Fibroblast of the aortic adventitia (primary cell): Measurements from ENCODE around the gene MOV10. TPM values are rescaled to one million over a fixed set of nuclear protein-coding genes. Genes with fewer than 3 reads are reported as not detected.
"Not testable (repeated sequence)": the region's sequence is repeated elsewhere in the genome, so short reads cannot be mapped to it uniquely, and the experiment has no call there.

Experiments used
- DNase-seq: peaks from one replicate; pipeline ENCODE4 v3.0.0-alpha.2; 2010; ENCODE audit warnings: low read depth
- H3K4me3 ChIP-seq: 2 replicates; pipeline ENCODE4 v1.5.1; 2011; ENCODE audit warnings: low read depth, mild to moderate bottlenecking, control low read depth, low read length, moderate library complexity
- CTCF ChIP-seq: IDR thresholded peaks from 2 replicates; pipeline ENCODE4 v1.5.1; 2011; ENCODE audit warnings: mild to moderate bottlenecking, low read length, control low read depth, inconsistent platforms; ENCODE audit not compliant: insufficient read depth
- total RNA-seq: library from RNA; depleted of rRNA; stranded (reverse); fragments of >200 nt; gene quantifications from 2 replicates; pipeline ENCODE4 v1.2.3, GENCODE V29; 2012; ENCODE audit warnings: low replicate concordance

Gene MOV10
- total RNA-seq, 1 donor, result 31.5 TPM

DNA sequence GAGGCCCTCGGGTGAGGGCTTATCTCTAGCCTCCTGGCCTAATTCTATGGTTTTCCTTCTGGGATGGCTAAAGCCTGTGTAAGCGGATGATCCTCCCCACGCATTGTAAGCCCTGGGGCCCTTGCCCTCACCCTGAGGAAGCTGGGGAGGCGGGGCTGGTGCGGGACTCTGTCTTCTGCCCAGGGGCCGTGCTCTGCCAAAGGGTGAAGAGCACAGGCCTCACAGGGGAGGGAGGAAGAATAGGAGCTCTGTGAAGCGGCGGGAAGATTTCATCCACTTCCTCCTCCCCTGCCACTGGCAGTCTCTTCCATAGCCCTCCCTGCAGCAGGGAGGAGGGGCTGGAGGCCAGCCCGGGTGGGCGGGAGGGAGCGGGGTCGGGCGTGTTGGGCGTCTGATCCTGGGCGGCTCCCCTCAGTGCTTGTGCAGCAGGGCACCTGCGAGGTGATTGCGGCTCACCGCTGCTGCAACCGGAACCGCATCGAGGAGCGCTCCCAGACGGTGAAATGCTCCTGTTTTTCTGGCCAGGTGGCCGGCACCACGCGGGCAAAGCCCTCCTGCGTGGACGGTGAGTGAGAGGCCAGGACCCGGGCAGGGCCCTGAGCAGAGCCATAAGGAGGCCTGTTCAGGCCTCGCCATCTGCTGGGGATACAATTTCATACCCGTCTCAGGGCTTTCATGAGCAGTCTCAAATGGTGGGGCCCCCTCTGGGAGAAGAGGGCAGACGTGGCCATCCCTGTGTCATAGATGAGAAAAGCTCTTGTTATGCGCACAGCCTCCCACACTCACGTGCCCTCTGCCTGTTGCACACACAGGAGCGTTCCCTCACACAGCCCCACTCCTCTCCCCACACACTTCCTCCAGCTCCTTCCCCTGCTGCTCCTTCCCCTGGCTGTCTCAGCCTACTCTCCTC, 48.4 kb downstream of the MOV10 start:
- no peak for DNase-seq
- no peak overlapping the region for H3K4me3 ChIP-seq
- peak; percentile 1 for TF ChIP-seq CTCF

DNA sequence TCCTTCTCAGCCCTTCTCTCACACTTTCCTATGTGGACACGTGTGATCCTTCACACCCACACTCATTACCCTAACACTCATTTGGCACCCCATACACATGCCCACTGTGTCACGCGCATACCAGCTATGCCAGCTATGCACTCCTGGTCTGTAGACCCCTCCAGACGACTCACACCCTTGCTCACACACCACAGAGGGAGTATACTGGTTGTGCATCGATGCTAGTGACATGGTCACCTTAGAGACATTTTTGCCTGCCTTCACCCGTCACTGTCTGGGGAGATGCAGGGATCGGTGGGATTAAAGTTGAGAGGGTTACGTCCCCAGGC, 49.0 kb downstream of the MOV10 start:
- DNase-seq, result no peak
- no peak overlapping the region for H3K4me3 ChIP-seq
- no peak for TF ChIP-seq CTCF

DNA sequence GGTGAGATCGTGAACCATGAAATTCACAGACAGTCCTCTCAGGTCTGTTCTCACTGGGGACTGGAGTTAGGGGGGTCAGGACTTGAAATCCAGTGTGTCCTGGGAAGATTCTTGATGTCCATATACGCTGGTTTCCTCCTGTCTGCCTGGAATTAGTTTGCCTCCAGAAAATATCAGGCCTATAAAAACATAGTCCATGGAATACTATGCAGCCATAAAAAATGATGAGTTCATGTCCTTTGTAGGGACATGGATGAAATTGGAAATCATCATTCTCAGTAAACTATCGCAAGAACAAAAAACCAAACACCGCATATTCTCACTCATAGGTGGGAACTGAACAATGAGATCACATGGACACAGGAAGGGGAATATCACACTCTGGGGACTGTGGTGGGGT, 49.8 kb downstream of the MOV10 start:
- not testable (repeated sequence) for H3K4me3 ChIP-seq, DNase-seq

DNA sequence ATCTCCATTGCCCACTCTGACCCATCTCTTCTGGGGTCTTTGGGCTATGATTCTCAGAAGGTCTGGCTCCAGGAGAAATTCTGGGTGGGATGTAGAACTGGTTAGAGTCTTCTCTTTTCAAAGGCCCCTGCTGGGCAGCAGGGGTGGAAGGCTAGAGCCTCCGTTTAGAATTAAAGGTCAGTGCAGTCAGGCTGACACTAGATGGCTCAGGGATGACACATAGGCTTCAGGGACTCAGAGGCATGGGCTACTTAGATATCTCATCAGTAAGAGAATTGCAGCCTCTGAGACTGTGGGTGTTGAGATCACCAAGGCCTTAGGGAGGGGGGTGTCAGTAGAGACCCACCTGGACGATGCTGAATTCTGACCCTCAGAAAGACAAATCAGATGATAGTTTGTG, 53.3 kb downstream of the MOV10 start:
- TF ChIP-seq CTCF, result no peak
- no peak for DNase-seq
- no peak overlapping the region for H3K4me3 ChIP-seq

GRCh38 chr1:112728306-112728971, 54.0 kb downstream of the MOV10 start:
- not testable (repeated sequence) for H3K4me3 ChIP-seq, DNase-seq

DNA sequence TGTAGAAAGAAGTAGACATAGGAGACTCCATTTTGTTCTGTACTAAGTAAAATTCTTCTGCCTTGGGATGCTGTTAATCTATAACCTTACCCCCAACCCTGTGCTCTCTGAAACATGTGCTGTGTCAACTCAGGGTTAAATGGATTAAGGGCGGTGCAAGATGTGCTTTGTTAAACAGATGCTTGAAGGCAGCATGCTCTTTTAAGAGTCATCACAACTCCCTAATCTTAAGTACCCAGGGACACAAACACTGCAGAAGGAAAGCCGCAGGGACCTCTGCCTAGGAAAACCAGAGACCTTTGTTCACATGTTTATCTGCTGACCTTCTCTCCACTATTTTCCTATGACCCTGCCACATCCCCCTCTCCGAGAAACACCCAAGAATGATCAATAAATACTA, 54.6 kb downstream of the MOV10 start:
- DNase-seq, result not testable (repeated sequence)

DNA sequence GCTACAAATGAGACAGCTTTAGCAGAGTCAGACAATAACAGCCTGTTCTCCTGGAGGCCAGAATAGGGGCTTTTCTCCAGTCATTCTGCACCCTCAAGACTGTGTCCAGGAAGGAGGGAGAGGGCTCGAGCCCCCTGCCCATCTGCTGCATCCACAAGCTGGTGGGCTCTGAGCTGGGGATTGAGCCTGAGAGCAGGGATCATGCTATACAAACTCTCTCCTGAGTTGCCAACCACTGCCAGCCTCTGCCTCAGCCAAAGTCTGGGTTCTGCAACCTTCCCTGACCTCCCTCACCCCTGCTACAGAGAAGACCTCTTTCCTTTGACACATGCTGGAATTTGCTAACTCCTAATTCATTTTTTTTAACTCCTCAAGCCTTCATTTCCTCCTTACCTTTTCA, 55.5 kb downstream of the MOV10 start:
- DNase-seq, result no peak
- TF ChIP-seq CTCF, result no peak
- H3K4me3 ChIP-seq, result no peak overlapping the region

More for the DNA sequence above, 54.6 kb downstream of the MOV10 start:
- H3K4me3 ChIP-seq, result not testable (repeated sequence)

GRCh38 chr1:112731451-112731850, 57.0 kb downstream of the MOV10 start:
- no peak for DNase-seq
- no peak for TF ChIP-seq CTCF
- H3K4me3 ChIP-seq, result no peak overlapping the region
